DMS114 treated with DMSO at 0.1 percent for 48 hours (cell line): ENCODE measurements around the gene CRTC1.
A peak's percentile ranks its signal among the peaks of the same experiment; 100 is the strongest.

ENCODE experiments used
- DNase-seq: peaks from one replicate; lab custom pipeline; 2025; ENCODE audit not compliant: unreplicated experiment; lab: John Stamatoyannopoulos, UW

The CRTC1 gene

DNA sequence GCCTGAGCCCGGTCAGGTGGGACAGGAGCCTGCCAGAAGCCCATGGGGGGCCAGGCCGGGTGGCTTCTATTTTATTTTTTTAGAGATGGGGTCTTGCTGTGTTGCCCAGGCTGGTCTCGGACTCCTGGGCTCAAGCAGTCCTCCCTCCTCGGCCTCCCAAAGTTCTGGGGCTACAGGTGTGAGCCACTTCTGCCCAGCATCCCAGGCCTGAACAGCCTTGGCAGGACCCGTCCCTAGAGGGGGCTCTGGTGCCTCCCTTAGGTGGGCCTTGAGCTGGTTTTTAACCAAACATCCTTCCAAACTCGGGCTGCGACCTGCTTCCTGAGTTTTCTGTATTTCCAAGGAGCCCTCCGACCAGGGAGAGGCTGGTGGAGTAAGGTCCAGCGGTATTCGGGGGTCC lies 97.2 kb downstream of the CRTC1 start:
- no peak for DNase-seq

DNA sequence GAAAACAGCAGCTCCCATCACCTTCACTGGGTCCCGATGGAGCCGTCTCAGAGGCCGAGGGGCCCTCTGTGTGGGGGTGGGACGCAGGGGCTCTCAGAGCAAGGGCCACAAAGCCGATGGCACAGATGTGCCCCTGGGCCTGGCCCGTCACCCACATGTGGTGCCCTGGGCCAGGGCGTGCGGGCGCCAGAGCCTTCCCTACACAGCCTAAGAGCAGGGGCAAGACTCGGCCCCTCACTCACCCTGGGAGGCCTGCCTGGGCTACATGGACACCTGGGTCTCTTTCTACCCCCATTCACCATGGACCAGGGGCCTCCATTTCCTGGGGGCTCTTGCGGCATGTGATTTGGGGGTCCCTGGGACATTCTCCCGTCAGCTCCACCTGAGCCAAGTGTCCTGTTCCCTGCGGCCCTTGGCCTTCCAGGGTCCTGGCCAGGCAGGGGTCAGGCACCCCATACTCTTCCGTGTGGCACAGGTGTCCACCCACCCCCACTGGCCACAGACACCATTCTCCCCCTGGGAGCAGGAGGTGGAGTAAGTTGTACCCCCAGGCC lies 97.6 kb downstream of the CRTC1 start:
- no peak for DNase-seq

DNA sequence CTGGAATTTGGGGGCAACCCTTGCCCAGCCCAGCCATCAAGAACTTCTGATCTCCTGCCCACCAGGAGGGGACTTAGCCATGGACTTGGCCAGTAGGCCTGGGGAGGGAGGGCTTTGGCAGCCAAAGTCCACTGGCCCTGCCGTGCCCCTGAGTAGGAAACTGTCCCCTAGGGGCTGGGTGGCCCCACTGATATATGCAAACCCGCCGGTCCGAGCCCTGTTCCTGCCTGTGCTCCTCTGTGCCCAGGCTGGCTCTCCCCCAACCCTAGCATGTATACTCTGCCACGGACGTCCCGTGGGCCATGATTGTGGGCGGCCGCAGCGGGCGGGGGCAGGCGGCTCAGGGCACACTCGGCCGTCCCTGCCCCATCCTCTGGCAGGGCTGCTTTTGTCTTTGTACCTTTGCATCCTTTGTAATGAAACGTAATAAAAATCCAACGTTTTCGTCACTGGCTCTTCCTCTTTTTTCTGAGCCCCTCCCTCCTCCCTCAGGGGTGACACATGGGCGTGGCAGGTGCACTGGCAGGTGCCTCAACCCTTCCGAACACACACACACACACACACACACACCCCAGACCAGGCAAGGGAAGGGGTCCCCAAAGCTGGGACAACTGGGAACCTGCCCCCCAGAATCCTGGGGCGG lies 98.5 kb downstream of the CRTC1 start:
- no peak for DNase-seq

DNA sequence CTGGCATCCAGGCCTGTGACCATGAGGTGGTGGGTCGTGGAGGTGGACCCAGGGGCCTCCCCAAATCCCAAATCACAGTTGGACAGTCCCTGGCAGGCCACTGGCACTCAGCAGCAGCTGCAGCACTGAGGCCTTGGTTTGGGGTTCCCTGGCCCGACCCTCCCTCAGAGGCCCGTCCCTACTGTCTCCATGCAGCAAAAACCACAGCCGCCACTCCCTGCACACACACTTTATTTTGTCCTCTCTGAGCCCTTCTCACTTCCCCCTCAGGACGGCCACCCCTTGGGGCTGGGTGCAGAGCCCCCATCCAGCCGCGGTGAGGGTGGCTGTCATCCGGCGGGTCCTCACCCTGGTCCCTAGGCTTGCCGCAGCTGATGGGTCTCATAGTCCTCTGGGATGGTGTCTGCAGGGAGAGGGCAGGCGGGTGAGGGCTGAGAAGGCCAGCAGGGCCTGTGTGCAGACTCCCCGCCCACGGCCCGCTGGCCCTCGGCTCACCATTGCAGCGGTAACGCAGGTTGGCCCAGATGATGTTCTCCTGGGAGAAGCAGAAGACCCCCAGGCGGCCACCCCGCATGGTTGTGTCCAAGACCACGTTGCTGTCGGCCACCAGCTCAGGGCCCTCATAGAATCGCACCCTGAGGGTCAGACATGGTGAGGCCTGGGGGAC lies 99.2 kb downstream of the CRTC1 start:
- DNase-seq: no peak

DNA sequence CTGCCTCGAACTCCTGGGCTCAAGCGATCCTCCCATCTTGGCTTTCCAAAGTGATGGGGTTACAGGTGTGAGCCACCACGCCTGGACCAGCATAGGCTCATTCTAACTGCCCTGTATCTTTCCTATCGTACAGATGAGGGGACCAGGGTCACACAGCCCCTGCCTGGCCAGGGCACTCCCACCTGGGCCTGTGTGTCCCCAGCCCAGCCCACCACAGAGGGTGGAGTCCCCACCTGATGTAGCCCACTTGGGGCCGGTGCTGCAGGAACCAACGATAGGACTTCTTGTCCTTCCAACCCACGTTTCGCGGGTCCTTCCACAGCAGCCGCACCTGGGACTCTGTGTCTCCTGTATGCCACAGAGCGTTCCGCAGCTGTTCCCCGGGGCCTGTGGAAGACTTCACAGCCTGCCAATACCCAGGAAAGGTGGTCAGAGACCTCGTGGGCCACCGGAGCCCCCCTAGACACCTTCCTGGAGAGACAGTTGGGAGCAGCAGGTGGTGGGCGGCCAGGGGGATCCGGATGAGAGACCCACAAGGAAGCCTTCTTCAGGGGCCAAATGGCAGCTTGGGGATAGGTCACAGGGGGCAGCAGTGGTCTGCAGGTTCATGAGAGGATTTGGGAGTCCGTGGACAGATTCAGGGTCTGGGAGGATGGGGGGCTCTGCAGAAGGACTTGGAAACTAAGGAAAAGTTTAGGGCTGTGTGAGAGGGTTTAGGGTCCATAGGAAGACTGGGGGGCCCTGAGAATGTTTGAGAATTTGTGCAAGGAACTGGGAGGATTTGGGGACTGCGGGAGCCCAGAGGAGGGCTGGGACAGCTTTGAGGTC lies 100.7 kb downstream of the CRTC1 start:
- DNase-seq: no peak

DNA sequence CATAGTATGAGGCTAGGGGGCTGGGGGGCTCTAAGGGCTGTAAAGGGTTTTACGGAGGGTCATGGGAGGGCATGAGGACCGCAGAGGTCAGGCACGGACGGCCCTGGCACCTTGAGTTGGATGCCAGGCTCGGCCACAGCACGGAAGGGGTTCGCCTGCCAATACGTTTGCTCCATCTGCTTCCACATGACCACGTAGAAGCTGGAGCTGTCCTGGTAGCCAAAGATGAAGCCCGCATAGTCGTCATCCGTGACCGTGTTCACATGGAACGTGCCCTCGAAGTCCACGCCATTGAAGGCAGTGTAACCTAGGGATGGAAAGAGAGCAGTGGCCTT lies 101.3 kb downstream of the CRTC1 start:
- no peak for DNase-seq

DNA sequence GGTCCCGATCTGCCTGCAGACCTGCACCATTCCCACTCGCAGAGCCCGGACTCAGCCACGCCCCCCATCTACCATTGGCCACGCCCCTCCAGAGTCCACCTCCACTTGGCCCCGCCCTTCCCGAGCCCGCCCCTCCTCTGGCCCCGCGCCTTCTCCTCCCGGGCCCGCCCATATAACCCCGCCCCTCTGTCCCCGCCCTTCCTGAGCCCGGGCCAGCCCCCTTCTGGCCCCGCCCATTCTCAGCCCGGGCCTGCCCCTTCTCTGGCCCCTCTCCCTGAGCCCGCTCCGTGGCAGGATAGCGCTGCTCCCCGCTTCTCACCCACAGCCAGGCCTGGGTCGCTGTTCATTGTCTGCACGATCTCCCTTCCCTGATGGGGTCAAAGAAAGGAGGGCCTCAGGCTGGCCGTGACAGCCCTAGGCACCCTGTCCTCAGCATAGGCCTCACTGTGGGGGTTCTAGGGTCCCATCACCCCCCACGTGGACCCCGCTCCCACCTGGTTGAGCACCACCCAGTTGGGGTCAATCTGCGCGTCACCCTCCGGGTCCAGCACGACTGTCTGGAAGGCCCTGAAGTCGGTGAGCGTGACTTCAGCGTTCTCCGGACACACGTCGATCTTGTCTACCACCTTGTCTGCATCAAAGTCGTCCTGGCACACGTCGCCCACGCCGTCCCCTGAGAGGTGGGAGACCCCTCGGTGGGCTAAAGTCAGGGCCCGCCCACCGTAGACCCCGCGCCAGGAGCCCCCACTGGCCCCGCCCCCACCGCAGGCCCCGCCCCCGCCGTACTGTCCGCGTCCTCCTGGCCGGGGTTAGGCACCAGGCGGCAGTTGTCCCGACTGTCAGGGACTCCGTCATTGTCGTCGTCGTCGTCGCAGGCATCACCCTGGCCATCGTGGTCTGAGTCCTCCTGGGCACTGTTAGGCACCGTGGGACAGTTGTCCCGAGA lies 102.0 kb downstream of the CRTC1 start:
- DNase-seq: peak; percentile 19

DNA sequence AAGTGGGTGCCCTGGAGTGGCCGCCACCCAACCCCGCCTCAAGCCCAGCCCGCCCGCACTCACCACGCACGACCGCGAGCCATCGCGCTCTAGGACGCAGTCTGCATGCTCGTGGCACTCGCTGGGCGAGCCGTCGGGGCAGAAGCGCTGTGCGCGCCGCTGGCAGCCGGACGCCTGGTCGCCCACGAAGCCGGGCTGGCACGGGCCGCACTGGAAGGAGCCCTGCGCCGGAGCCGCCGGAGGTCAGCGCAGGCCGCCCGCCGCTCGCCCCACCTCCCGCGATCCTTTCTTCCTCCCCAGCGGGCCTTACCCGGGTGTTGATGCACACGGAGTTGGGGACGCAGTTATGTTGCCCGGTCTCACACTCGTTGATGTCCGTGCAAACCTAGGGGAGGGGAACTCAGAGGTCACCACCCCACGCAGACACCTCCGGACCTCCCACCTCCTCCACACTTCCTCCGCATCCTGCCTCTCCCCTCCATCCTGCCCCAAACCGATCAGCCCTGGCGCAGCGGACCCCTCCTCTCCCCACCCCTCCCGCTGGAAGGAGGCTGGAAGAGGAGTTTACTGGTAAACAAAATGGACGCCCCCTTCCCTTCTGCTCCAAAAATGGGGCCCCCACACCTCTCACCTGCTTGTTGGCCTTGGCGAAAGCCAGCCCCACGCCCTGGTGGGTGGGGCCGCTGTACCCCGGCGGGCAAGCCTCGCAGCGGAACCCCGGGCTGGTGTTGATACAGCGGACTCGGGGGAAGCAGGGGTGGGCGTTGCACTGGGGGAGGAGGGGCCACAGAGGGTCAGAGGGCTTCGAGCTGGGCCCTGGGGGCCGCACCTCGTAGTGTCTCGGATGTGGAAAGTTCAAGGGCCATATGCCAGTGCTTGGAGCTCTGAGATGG lies 105.3 kb downstream of the CRTC1 start:
- no peak for DNase-seq

DNA sequence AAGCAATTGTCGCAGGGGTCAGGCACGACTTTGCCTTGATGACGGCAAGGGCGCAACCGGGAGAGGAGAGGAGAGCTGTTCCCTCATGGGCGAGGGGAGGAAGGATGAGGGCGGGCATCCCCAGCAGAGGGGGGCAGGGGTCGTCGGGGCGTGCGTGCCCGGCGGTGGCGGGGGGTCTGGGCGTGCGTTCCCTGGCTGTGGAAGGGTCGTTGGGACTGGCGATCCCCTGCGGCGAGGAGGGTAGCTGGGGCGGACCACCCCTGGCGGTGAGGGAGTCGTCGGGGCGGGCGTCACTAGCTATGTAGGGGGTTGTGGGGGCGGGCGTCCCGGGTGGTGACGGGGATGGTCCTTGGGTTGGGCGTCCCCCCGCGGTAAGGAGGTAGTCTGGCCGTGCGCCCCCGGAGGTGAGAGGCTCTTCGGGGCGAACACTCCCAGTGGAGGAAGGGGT lies 106.0 kb downstream of the CRTC1 start:
- DNase-seq: no peak

DNA sequence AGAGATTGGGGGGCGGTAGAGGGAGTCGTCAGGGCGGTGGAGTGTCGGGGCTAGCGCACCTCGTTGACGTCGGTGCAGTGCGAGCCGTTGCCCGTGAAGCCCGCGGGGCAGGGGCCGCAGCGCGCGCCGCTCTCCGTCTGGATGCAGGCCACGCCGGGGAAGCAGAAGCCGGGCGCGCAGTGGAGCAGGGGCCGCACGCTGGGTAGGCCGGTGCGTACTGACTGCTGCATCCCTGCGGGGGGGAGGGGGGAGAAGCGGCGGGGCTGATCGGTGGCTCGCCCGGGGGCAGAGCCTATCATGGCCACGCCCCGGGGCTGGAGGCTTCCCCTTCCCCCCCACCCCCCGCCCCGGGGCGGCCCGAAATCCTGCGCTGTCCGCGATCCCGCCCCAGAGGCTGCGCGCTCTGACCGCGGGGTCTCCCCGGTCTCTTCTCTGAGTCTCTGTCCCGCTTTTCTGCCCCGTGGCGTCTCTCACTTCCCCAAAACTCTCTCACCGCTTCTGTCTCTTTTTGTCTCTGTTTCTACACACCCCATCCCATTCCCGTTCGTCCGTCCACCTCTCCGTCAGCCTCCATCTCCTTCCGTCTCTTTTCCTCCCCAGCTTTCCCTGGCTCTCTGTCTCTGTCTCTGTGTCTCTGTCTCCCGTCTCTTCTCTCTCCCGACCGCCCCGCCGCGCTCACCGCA lies 106.5 kb downstream of the CRTC1 start:
- DNase-seq: no peak

DNA sequence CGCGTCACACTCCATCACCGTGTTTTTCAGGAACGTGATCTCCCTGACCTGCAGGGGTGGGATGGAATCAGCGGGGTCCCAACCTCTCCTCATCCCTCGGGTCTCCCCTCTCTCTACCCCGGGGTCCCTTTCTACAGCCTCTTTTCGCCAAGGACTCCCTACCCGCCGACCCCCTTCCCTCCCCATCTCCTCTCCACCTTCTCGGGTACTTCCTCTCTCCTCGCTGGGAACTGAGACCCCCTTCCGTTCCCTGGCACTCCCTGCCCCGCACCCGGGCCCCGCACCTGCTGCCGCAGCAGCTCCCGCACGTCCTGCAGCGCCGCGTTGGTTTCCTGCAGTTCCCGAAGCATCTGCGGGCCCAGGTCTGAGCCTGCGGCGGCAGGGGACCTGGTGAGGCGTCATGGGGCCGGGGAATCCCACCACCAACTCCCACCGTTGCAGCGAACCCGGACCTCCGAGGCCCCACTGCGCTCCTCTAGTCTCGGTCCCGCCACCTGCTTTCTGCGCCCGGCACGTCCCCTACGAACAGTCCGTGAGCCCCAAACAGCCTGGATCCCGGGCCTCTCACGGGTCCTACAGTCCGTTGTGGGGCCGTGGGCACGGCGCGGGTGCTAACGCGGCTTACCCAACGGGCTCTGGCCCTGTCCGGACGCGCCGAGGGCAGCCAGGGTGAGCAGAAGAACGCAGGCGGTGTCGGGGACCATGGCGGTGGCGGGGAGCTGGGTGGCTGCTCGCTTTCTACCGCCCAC lies 107.3 kb downstream of the CRTC1 start, which contains the start of gene COMP:
COMP (minus strand) TSS at position 740 of the 749 bp plus-strand sequence; CDS start at position 704, 36 bp downstream.
- no peak for DNase-seq

DNA sequence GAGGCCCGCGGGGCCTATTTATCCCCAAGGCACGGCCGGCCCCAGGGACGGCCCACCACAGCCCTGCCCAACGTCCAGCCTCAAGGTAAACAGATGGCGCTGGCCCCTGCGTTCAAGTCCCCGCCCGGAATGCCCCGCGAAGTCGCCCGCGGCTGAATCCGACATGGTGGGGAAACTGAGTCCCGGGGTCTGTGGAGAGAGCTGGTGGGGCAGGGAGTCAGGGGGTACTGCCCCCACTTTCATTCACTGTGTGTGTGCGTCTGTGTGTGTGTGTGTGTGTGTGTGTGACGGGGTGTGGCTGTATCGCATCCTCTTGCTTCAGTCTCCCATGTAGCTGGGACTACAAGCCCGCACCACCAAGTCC lies 107.8 kb downstream of the CRTC1 start:
- no peak for DNase-seq

DNA sequence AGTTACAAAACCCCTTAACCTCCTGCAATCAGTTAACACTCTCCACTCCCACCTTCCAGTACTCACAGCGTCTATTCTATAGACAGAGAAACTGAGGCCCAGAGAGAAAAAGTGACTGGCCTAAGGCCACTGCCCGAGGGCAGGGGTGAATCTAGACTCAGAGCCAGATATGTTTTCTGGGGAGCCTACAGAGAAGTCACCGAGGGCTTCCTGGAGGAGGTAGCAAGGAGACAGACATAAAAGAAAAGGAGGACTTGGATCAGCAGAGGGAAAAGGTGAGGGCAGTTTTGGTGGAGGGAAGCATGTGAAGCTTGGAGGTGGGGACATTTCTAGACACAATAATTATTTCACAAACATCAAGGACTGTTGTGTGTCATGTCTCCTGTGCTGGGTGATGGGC lies 109.2 kb downstream of the CRTC1 start:
- DNase-seq: no peak

DNA sequence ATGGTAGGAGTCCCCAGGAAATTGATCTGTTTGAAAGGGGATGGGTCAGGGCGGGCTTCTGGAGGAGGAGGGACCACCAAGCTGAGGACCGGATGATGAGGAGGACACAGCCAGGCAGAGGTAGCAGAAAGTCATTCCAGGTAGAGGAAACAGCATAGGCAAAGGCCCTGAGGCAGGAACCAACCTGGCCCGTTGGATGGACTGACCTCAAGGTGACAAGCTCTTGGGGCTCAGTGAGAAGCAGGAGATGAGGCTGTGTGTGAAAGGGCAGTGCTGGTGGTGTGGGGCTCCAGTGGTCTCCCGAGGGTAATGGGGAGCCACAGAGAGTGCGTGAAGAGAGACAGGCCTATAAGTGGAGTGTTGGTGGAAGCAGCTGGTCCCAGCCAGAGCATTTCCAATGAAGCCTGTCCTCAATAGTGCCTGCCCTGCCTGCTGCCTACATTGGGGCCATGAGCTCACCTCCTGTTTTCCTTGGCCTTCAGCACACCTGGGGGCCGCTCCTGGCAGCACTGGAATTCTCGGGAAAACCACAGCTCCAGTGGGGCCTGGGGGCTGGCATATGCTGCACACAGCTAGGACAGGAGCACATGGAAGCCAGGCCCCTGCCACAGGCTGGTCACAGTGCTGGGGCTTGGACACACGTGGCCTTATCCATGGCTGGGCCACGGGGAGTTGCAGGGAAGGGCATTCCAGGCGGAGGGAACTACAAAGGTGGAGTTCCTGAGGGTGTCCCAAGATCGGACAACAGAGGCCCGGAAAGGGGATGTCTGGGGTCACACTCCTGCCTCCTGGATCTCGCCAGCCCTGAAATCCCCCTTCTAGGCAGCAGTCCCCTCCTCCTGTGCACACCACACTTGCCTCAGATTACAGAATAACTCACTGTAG lies 109.9 kb downstream of the CRTC1 start:
- DNase-seq: no peak

DNA sequence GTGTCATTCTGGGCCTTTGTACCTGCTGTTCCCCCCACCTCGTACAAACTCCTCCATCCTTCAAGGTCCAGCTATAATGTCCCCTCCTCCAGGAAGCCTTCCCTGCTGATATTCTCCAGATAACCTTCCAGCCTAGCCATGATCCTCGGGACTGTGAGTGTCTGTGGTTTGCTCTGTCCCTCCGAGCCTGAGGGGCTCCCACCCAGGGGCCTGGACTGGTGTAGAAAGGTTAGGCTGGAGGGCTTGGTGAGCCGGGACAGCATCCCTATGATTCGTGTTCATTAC lies 110.5 kb downstream of the CRTC1 start:
- DNase-seq: no peak

DNA sequence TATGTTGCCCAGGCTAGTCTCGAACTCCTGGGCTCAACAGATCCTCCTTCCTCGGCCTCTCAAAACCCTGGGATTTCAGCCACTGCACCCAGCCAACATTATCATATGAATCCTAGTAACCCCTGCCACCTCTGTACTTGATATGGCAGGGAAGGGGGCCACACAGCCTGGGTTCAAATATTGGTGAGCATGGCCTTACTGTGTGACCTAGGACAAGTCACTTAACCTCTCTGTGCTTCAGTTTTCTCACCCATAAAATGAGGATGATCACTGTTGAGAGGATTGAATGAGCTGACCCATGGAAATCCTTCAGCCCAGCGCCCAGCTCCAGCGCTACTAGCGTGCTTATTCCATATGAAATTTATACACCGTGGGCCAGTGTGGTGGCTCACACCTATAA lies 111.2 kb downstream of the CRTC1 start:
- DNase-seq: no peak

DNA sequence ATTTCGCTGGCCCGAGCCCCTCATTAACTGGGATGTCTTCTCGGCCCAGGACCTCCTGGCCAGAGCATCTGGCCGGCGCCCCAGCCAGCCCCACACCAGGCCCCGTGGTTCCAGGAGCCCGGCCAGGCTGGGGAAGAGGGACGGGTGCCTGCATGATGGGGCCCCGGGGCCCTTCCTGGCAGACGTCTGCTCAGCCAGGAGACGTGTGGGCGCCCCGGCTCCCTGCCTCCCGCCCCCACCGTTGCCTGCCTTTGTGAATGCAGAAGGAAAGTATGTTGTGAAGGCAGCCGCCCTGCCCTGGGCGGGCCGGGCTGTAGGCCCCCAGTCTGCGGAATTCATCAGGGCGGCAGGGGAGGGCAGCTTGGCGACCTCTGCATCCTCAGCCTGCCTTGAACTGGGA lies 112.1 kb downstream of the CRTC1 start:
- no peak for DNase-seq

DNA sequence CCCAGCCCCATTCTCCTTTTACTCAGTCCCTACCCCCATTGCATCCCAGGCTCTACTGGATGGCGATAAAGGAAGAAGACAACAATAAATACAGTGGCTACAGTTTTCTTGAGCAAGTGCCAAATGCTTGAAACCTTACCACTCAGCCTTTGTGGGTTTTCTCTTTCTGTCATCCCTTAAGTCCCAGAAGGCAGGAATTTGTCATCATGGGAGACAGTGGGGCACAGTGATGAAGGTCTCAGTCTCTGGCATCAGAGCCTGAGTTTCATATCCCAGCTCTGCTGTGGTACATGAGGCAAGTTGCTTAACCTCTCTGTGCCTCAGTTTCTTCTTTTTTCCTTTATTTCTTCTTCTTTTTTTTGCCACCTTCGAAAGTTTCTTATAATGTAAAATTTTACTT lies 112.8 kb downstream of the CRTC1 start:
- no peak for DNase-seq
